Non-pigmented ciliary epithelial cell (primary cell): ENCODE data around the gene SCAANT1.

Experiments
- DNase-seq: peaks from one replicate; pipeline ENCODE4 v3.0.0-alpha.2; 2010; ENCODE audit warnings: low read depth

SCAANT1 gene

DNA sequence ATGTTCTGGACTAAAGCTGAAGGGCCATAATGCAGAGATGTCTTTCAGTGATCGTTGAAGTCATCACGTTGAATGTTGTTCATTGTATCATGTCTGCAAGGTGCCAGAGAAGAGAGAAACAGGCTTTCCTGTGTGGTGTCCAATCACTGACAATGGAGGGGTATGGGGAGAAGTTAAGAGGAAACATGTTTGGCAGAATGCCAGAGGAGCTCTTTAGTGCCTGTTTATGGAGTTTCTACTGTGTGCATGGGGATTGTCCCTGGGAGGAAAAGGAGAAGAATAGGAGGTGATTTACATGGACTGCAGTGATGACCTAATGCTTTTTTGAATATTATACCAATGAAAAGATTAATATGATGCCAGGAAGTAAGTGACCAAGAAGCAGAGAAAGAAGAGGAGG, 11.7 kb downstream of the SCAANT1 start:
- DNase-seq, result no peak

DNA sequence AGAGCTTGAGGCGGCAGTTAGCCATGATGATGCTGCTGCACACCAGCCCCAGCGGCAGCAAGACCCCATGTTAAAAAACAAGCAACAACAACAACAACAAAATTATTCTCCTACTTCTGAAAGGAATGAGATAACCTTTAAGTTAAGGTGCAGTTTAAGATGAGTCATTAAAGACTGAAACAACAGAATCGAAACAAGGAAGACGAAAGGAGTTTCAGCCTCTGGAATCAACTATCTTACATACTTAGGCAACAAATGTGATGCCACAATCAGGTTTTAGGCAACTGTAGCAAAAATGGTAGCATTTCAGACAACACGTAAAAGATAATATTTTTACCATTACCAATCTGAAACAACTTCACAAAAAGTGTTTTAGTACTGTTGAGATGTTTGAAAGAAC, 12.2 kb downstream of the SCAANT1 start:
- DNase-seq, result no peak

DNA sequence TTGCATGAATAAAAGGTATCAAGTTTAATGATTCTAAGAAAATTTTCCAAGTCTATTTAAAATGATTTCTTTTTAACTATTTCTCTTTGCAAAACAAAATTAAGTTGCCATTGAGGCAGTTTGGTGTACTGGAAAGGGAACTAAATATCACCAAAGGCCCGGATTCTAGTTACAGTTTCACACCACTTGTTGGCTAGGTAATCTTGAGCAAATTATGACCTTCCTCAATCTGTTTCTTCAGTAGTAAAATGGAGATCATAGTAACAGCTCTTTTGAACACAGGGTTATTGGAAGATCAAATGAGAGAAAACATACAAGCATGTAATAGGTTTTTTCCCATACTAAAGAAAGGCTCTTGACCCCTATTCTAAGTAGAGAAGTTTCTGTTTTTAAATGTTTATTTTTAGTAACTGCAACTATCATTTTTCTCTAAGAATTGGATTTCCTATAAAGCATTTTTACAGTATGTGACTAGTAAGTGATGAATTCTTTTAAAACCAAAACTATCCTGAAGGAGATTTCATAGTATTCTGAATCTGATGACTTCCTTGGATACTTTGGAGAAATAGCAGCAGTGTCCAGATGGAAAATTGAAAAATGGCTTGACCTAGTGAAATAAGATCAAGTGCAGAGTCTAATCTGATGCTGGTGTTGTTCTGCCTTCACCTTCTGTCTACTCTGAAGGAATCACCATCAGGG, 15.7 kb downstream of the SCAANT1 start:
- DNase-seq, result no peak

DNA sequence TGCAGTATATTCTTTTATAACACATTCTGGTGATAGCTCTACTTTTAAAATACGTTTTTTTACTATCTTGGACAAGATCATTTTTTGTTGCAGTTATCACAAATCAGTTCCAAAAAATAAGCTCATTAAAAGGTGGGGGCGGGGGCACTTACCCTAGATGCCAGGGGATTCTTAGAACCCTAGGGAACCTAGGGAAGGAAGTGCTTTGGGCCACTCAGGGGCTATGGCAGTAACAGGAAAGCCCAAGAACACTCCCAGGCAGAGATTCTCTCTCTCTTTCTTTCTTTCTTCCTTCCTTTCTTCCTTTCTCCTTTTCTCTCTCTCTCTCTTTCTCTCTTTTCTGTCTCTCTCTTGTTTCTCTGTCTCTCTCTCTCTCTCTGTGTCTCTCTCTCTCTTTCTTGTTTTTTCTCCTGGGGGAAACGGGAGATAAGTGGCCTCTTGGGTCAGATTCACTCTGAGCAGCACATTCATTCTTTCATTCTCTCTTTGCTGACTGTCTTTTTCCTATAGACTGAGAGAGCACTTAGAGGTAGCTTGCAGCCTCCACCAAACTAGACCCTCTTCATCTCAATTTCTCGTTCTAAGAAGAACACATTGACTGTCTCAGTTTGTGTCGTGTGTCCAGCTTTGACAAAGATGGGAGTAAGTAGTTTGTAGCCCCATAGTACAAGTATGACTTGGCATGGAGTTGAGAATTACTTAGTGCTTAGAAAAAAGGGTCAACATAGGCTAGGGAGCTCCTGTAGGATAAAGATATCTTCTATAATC, 16.6 kb downstream of the SCAANT1 start:
- DNase-seq, result no peak

DNA sequence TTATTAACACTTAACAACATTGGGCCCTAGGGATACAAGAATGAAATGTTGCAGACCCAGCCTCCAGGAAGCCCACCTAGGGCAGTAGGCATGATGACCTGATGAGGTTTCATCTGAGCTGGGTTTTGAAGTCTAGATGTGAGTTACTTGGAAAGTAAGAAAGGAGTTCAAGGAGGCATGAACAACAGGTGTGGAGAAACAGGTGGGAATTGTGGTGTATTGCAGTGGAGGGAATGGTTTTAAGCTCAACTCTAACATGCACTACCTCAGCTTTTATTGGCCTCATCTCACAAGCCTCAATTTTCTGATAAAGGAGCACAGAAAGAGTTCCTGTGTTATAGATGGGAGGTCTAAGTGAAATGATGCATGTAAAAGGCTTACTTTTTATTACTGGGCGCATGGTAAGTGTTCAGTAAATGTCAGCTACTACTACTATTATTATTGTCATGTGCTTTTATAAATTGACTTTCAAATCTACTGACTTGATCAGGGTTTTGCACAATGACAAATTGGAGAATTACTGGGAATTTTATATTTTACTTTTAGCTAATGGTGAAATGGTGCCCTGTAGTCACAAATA, 19.3 kb downstream of the SCAANT1 start:
- no peak for DNase-seq

DNA sequence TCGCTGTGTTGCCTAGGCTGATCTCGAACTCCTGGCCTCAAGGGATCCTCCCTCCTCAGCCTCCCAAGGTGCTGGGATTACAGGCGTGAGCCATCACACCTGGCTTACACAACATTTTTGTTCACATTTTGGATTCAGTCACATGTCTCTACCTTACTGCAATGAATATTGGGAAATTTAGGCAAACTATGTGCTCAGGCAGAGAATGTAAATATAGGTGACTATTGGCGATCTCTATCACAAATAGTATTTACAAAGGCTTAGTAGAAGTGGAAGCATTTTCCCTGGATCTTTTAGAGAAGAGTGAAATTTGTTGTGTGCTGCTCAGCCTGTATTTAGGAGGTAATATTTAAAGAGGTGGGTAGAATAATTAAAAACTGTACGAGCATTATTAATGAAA, 20.7 kb downstream of the SCAANT1 start:
- DNase-seq, result no peak

DNA sequence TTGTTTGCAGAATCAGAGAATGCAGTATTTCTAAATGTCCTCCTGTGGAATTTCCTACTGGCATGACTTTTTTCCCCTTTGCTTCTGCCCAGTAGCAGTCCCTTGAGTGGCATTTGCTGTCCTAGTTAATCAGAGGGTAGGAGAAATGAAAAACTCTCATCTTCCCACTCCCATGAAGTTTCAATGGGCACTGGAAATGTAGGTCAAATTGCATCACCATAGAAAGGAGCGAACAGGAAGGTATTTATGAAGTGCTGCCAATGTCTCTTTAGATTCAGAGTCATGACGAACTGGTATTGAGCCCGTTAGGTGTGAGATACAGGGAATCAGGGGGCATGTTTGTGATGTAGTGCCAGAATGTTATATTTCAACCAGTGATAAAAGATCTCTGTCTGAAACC, 25.3 kb downstream of the SCAANT1 start:
- DNase-seq, result no peak

DNA sequence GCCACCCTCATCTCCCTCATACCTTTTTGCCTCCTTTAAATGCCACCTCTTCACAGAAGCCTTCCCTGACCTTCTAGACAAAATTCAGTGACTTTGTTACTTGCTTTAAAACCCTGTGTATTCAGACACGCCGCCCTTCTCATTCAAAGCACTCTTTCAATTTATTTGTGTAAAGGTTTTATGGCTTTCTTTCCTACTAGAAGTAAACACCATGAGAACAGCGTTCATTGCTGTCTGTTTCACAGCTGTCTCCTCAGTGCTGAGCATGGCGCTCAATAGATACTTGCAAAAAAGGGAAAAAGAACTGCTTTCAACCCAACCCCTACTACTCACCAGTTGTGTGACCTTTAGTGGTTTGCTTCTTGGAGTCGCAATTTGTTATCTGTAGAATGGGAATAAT, 31.5 kb downstream of the SCAANT1 start:
- no peak for DNase-seq

DNA sequence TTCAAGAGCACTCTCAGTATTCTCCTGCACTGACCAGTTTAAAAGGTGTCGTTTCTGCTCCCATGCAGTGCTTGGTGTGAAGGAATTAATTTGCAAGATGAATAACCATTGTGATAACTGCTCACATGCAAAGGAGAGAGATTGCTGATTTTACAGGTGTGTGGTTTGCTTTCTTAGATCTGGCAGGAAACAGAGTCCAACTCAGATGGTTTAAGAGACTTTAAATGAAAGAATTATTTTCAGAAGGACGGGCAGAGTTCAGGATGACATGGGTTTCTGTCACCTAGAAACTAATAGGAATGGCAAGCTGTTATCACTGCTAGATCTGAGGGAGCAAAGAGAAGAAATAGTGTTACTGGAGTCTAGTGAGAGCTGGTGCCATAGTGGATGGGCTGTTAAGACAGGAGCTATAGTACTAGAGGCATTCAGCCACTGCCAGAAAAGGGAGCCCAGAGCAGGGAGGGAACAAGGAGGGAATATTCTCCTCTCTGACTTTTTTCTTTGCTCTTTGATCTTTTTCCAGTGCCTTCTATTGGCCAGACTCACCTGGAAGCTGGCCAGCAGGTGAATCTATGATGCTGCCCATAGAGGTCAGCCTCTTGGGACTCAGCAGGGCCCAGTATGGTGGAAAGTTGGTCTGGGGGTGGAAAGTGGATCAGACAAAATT, 33.7 kb downstream of the SCAANT1 start:
- no peak for DNase-seq

DNA sequence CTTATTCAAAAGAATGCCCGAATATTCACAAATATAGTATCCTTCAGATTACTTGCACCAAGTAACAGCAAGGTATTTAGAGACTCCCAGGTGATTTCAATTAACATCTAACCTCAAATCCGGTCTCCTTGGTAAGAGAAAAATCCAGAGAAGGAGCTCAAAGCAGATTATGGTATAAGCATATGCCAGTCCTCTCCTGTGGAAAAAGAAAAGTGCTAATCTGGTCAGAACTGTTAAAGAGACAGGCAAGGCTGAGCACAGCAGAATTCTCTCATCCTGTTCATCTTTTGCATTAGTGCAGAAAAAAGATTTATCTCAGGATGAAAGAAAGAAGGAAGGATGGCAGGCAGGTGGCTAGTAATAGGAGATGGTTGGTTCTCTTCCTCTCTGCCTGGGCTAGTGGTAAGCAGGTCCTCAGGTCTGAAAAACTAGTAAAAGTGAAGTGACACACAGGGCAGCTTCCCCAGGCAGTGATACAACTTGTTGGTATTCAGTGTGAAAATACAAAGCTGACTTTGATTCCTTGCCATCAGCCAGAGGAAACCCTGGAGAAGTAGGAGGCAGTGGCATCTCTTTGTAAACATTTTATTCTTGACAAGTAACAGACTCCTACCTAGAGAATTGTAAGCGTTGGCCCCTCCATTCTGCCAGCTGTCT, 34.3 kb downstream of the SCAANT1 start:
- no peak for DNase-seq

DNA sequence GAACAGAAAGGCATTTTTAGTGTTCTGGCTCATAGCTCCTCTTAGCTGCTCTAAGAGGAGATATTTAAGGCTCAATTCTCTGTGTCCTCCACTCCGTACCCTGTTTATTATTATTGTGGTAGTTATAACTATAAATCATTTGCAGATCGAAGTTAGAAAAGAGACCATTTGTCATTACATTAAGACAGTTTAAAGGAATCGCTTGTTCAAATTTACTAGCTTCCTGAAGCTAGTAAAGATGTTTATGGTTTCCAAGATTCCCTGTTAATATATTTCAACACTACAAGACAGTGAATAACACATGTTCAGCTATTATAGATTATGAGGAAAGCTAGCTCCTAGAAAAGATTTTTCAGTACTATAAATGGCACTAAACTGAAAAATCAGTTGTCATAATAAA, 35.9 kb downstream of the SCAANT1 start:
- no peak for DNase-seq

DNA sequence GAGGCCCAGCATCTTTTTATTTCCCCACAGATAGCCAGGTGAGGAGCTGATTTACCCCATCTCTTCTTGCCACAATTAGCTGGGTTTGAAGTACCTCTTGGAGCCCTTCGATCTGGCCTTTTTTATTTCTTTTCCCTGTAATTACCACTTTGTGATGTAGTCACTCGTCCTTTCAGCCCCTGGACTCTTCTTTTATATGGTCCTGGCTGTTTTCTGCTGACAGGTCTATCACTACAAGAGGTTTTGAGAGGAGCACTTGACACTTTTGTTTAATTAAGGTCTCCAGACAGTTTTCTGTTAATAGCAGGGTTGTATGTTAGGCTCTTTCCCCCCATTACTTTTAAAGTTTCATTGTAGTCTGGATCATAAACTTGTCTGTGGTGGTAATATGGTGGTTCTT, 36.7 kb downstream of the SCAANT1 start:
- DNase-seq, result no peak

DNA sequence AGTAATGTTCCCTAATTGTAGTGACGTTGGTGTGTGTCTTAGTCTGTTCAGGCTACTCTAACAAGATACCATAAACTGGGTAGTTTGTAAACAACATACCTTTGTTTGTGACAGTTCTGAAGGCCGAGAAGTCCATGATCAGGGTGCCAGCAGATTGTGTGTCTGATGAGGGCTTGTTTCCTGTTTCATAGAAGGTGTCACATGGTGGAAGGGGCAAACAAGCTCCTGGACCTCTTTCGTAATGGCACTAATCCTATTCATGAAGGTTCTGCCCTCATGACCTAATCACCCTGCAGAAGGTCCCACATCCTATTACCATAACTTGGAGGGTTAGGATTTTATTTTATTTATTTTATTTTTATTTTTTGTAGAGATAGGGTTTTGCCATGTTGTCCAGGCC, 37.4 kb downstream of the SCAANT1 start:
- no peak for DNase-seq

DNA sequence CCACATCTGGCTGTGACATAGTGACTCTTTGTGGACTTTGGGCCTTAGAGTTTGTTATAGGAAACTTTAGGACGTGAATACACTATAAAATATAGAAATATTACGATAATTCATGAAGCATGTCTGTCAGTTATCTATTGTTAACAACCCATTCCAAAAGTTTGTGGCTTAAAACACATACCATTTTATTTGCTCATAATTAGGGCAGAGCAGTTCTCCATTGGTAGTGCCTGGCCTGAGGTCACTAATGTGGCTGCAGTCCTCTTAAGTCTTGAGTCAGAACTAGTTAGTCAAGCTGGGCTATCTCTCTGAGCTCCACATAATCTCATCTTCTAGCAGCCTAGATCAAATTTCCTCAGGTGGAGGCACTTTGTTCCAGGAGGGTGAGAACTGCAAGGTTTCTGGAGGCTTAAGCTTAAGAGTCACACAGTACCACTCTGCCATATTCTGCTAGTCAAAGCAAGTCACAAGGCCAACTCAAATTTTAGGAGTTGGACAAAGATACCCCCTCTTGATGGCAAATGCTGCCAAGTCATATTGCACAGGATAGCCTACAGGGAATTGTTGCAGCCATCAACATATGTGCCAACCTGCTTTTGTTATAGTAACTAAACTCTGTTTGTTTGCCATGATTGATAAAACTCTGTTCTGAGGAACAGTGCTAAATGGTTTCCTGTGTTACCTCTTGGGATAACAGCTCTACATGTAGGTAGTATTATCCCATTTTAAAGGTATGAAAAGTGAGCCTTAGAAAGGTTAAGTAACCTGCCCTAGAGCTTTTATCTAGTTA, 39.9 kb downstream of the SCAANT1 start:
- DNase-seq, result peak; percentile 71

DNA sequence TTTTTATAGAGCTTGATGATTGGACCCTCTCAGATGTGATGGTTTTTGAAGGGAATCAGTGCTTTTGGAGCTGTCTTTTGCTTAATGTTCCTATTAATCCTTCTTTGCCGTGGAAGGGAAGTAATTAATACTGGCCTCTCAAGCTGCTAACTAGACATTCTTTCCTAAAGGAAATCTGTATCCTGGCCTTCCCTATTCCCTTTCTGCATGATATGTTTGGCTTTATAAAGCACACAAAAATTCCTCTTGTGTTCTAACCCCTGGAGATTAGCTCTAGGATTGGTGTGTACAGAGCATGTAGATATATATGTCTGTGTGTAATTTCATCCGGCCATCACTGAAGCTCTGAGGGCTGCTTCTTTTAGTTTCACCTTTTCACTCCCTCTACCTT, 41.6 kb downstream of the SCAANT1 start:
- DNase-seq, result no peak

DNA sequence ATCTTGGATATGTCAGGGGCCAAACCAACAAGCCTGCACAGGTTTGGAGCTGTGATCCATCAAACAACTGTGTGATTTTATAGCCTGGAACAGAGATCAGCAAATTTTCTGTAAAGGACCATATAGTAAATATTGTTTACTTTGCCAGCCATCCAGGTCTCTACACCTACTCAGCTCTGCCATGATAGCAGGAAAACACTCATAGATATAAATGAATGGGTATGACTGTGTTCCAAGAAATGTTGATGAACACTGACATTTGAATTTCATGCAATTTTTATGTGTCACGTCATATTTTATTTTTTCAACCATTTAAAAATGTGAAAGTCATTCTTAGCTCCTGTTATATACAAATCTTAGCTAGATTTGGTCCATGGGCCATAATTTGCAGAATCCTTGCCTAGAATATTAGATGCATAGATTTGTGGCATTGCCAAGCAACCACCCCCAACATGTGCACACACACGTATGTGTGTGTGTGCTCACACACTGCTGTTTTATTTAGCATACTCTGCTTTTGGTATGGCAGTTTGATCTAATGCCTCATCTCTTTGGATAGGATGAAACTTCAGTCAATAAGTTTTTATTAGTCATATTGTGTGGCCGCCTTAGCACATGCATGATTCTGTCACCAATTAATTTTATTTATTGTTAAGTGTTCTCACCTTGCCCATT, 42.1 kb downstream of the SCAANT1 start:
- DNase-seq, result no peak

DNA sequence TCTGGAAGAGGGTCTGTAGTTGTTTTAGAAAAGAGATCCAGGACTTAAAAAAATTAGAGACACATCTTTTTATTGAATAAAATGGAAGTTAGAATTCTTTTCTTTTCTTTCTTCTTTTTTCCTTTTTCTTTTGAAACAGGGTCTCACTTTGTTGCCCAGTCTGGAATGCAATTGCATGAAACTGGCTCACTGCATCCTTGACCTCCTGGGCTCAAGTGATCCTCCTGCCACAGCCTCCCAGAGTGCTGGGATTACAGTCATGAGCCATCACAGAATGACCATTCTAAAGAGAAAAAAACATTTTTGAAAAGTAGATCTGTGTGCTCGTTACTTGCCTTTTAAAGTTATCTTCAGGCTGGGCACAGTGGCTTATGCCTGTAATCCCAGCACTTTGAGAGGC, 45.0 kb downstream of the SCAANT1 start:
- DNase-seq, result no peak

DNA sequence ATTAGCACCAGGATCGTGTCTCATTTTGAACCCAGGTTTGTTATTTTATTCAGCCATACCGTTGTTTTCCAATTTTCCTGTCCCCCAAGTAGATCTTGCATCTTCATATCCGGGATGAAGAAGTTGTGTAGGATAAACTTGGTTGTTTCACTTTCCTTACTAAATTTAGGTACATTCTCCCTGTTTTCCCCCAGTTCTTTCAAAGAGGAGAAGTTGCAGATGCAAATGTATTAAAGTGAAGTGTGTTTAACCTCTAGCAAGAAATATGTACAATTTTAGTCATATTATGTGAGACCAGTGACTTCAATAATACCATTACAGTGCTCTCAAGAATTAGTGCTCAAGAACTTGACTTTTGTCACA, 47.2 kb downstream of the SCAANT1 start:
- DNase-seq, result no peak

DNA sequence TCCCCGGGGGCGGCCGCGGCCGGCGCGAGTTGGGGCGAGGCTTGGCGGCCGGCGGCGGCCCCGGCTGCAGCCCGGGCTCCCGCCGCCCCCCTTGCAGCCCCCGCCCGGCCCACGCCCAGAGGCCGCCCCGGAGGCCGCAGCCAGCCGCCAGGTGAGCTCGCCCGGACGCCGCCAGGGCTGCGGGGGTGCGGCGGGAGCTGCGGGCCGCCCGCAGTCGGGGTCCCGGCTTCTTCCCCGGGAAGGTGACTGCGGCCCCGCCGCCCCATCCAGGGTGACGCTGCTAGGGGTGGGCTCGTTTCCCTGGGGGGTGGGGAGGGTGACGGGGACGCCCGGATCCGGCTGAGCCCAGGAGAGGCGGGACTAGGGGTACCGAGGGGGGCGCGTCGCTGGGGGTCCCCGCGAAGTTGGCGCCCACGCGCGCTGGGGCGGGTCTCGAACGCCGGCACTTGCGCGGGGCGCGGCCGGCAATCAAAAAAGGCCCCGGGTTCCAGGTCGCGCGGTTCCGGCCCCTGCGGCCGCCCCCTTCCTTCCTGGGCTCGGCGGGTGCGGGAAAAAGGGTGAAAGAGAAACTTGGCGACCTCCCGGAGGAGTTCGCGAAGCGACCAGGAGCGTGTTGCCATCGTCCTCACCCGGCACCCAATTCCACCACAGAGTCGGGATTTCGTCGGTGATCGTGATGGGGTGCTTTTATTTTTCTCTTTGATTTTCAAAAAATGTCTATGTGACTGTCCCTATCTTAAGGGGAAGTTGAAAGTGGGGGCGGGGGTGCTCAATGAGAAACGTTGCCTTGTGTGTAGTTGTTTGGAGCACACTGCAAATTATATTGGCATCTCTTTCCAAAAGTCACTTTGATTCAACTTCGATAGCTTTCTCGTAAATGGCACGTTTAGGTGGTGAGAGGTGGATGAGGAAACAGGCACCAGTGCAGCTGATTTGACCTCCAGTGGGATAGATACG, 47.9 kb downstream of the SCAANT1 start:
- DNase-seq, result no peak
